ENCODE measurements around the gene MFSD1. TPM values are rescaled to one million over a fixed set of nuclear protein-coding genes. Genes with fewer than 3 reads are reported as not detected.

Gene MFSD1, protein sequence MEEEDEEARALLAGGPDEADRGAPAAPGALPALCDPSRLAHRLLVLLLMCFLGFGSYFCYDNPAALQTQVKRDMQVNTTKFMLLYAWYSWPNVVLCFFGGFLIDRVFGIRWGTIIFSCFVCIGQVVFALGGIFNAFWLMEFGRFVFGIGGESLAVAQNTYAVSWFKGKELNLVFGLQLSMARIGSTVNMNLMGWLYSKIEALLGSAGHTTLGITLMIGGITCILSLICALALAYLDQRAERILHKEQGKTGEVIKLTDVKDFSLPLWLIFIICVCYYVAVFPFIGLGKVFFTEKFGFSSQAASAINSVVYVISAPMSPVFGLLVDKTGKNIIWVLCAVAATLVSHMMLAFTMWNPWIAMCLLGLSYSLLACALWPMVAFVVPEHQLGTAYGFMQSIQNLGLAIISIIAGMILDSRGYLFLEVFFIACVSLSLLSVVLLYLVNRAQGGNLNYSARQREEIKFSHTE
- polyA plus RNA-seq (2013, experiment 1 of 2; ENCODE audit: insufficient read length): 34.0 TPM
- 36.5 TPM for polyA plus RNA-seq (2013, experiment 2 of 2; ENCODE audit: insufficient read length)

GRCh38 chr3:158801696-158802408, at the start of gene MFSD1:
Gene MFSD1, plus strand, starts transcription at chr3:158802054. Its CDS starts 99 bp downstream, at chr3:158802153.
- DNase-seq: peak; percentile 93

GRCh38 chr3:158753854-158754253, 48.0 kb upstream of the MFSD1 start:
- no peak for DNase-seq

- no peak for DNase-seq
Observed at GRCh38 chr3:158755421-158755820, 46.4 kb upstream of the MFSD1 start.

DNA sequence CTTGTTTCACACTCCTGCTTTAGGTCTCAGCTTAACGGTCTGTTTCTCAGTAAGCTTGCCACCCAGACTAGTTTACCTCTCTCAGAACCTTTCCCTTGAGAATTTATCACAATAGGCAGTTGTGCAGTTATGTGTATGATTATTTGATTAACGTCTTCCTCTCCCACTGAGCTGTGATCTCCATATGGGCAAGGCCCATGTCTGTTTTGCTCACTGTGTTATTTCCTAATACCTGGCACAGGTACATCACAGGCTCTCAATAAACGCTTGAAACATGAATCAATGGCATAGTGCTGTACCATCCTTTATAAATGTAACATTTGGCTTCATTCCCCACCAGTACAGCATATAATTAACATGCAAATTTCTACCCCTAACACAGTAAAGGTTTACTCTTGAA, 40.5 kb upstream of the MFSD1 start:
- DNase-seq: no peak

DNA sequence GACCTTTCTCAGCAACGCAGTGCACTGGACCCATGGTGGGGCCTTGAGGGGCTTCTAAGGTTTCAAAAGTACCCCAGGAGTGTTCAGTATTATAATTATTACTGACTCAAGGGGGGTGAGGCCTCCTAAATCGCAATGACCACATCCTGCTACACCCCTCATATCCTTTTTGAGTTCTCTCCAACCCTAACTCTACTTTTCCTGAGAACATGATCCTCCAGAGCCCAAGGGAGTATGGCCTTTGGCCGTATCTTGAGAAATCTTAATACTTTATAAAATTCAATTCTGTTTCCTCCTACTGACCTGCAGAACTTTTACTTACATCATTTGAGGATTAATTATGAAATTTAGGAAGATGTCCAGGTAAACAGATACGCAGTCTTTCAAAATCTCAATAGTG, 39.2 kb upstream of the MFSD1 start:
- no peak for DNase-seq

DNA sequence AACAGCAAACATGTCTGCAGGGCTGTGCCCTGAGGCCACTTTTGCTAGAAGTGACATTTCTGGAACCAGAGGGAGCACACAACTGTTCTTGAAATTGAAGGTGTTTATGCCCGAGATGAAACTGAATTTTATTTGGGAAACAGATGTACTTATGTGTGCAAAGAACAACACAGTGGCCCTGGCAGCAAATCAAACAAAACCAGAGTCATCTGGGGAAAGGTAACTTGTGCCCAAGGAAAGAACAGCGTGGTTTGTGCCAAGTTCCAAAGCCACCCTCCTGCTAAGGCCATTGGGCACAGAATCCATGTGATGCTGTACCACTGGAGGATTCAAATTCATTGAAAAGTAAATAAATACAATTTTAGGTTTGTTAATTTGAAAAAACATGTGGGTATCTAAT, 38.4 kb upstream of the MFSD1 start:
- no peak for DNase-seq

- DNase-seq: peak; percentile 31
Observed at GRCh38 chr3:158765518-158766205, 36.2 kb upstream of the MFSD1 start.

DNA sequence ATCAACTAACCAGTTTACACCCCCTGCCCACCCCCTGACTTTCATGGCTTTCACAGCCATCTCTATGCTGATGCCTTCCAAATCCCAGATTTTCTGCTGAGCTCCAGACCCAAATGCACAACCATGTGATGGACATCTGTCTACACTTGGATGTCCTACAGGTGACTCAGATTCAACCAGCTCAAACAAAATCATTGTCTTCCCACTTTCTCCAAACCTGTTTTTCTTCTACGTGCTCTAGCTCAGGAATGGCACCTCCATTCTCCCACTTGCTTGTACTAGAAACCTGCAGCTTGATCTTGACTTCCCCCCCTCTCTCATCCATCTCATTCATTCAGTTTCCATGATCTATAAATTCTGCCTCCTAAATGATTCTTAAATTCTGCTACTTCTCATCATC, 35.5 kb upstream of the MFSD1 start:
- DNase-seq: no peak

- DNase-seq: peak; percentile 51
Observed at GRCh38 chr3:158768361-158768787, 33.5 kb upstream of the MFSD1 start.

DNA sequence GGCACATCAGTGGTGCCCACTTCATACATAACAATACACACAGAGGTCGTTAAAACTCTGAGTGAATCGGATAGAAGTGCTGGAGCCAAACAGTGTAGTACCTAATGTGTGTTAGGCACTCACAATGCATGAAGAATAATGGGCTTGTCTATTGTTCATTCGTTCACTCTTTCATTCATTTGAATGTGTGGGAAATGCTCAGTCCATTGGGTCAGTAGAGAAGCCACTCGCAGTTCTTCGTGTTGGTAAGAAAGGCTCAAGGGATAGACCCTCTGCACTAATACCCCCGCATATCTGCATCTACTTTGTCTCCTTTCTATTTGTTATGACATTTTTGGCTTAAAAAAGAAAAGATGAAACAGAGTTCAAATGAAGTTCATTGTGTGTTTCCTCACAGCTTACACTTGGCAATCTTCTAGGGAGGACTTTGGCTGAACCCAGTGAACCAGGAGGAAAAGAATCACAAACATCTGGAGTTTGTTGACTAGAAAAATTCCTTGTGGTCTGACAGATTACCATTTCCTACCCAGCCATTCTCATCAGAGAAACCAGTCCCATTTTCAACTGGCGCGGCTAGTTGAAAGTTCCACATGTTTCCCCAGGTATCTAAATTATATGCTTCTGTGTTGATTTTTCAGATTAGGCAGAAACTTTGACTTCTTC, 32.8 kb upstream of the MFSD1 start:
- DNase-seq: peak; percentile 95

DNA sequence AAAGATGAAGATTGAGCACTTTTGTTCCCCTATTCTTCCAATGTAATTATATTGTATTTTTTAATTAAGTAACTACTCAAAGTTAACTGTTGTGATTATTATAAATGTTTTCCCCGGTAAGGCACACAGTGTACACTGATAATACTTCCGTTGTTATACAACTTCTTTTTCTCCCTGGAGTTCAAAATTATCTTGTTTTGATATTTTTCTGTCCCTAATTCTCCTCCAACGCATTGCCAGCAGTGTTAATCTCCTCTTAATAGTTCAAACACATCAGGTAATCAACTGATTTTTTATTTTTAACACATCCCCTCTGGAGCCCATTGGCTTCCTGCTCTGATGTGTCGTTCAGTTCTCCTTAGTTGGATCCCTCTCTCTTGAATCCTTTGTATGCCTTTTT, 32.3 kb upstream of the MFSD1 start:
- no peak for DNase-seq

GRCh38 chr3:158769952-158770740, 31.7 kb upstream of the MFSD1 start:
- peak; percentile 86 for DNase-seq

DNA sequence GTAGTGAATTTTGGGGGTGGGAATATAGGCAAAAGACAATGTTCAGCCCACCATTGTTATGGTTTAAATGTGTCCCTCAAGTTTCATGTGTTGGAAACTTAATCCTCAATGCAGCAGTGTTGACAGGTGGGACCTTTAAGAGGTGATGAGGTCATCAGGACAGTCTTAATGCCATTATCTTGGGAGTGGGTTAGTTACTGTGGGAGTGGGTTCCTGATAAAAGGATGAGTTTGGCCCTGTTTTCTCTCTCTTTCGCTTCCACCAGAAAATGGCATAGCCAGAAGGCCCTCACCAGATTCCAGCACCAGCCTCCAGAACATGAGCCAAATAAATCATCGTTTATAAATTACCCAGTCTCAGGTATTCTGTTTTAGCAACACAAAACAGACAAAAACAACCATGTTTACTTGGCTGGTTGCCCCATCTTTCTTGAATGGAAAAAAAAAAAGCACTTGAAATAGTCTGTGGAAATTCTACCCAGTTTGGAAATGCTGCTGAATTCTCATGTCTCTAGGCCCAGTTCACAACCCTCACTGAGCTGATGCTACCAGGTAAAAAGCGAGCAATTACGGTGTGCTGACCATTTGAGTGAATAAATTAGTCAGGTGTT, 31.0 kb upstream of the MFSD1 start:
- no peak for DNase-seq

- DNase-seq: no peak
Observed at GRCh38 chr3:158771577-158771976, 30.3 kb upstream of the MFSD1 start.

GRCh38 chr3:158771982-158772381, 29.9 kb upstream of the MFSD1 start:
- no peak for DNase-seq

GRCh38 chr3:158773166-158773565, 28.7 kb upstream of the MFSD1 start:
- no peak for DNase-seq

GRCh38 chr3:158773845-158774830, 27.7 kb upstream of the MFSD1 start:
- no peak for DNase-seq

DNA sequence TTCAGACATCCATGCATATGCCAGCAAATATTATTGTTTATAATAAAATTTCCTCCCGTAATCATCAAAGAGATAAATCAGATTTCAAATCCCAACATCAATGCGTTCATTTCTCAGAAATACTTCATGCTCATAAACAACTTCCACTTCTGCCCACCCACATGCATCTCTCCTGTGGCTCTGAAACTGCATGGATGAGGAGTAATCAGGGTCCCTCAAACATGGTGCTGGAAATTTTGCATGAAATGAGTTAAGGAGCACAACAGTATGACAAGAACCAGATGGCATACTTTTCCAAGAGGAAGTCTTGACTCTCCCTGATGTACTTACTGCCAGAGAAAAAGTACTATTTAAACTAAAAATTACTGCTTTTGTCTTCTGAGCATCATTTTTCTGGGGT, 26.9 kb upstream of the MFSD1 start:
- no peak for DNase-seq

- DNase-seq: no peak
Observed at GRCh38 chr3:158775426-158776410, 26.1 kb upstream of the MFSD1 start.
